Measurements from ENCODE around the gene SCAP. TPM values are rescaled to one million over a fixed set of nuclear protein-coding genes. Genes with fewer than 3 reads are reported as not detected.
A peak's percentile ranks its signal among the peaks of the same experiment; 100 is the strongest.

Gene SCAP
- total and polyA plus RNA-seq, 2 of the 13 experiments (the other 11 are each of a cell fraction or from before 2014, with no cell fraction given): 40.4 to 53.3 TPM

GRCh38 chr3:47414161-47414564, 61.6 kb downstream of the SCAP start (continued):
- TF ChIP-seq ZBTB20 (CRISPR knock-in tag; IDR thresholded peaks at IDR 0.05; ENCODE audit: borderline replicate concordance, low read depth) (no peak), SRF (IDR thresholded peaks at IDR 0.05; ENCODE audit: low read depth, low read length) (no peak), FOXO4 (CRISPR knock-in tag; conservative IDR thresholded peaks at IDR 0.05) (no peak), KLF11 (CRISPR knock-in tag; IDR thresholded peaks at IDR 0.05) (no peak), KLF6 (CRISPR knock-in tag; IDR thresholded peaks at IDR 0.05) (no peak), POGK (CRISPR knock-in tag; conservative IDR thresholded peaks at IDR 0.05) (0 out of 2 replicates have a peak, but pooled peaks have one; percentile 29), MTA1 (CRISPR knock-in tag; IDR thresholded peaks at IDR 0.05; ENCODE audit: borderline replicate concordance) (peak; percentile 65; the same call in 1 of the 2 replicates), PAX8 (CRISPR knock-in tag; IDR thresholded peaks at IDR 0.05; ENCODE audit: borderline replicate concordance) (no peak), DNMT1 (CRISPR knock-in tag; IDR thresholded peaks at IDR 0.05) (no peak), KAT8 (CRISPR knock-in tag; IDR thresholded peaks at IDR 0.05) (no peak), SRY (CRISPR knock-in tag; IDR thresholded peaks at IDR 0.05) (no peak), PBX3 (CRISPR knock-in tag; IDR thresholded peaks at IDR 0.05; ENCODE audit: borderline replicate concordance) (no peak), ZSCAN29 (CRISPR knock-in tag; conservative IDR thresholded peaks at IDR 0.05) (no peak), GATAD1 (CRISPR knock-in tag; IDR thresholded peaks at IDR 0.05) (no peak), ZNF335 (CRISPR knock-in tag; IDR thresholded peaks at IDR 0.05) (no peak), NBN (conservative IDR thresholded peaks at IDR 0.05) (no peak), PRDM4 (CRISPR knock-in tag; IDR thresholded peaks at IDR 0.05; ENCODE audit: borderline replicate concordance) (no peak), SRSF1 (optimal IDR thresholded peaks at IDR 0.05; ENCODE audit: low read depth, low read length) (no peak), FOXA1 (IDR thresholded peaks at IDR 0.05) (no peak), FOXA1 (CRISPR knock-in tag; IDR thresholded peaks at IDR 0.05) (peak; percentile 57), HMGXB4 (CRISPR knock-in tag; IDR thresholded peaks at IDR 0.05; ENCODE audit: borderline replicate concordance in 1 of 2, low read depth in 1 of 2) (no peak)

Data from HepG2 (cell line).